HEK293 (cell line): ENCODE results near the gene NEK1.

Source experiments
- CTCF ChIA-PET: fragments of 350-600 bp; formaldehyde crosslinking; extraction: SDS; loops from one replicate; lab custom pipeline; 2021; ENCODE audit warnings: antibody characterized with exemption; lab: Yijun Ruan, JAX
- POLR2A ChIA-PET: fragments of 300-600 bp; formaldehyde crosslinking; extraction: SDS; loops from one replicate; lab custom pipeline; 2020; ENCODE audit warnings: antibody characterized with exemption, inconsistent platforms; lab: Yijun Ruan, JAX
- H3K27ac ChIP-seq: fragments of 200-500 bp; sonication (Bioruptor generic); 2 replicates; pipeline ENCODE4 v1.5.1; 2014; ENCODE audit warnings: low read depth, low read length, control low read depth, inconsistent platforms; ENCODE audit errors: extremely low read depth
- H3K36me3 ChIP-seq, 2 experiments: fragments of 200-500 bp in 1 of 2; sonication (Bioruptor generic) in 1 of 2; 1 replicate in 1 of 2; 2 replicates in 1 of 2; pipeline ENCODE4 v1.5.1; 2014 to 2017; ENCODE audit warnings: inconsistent platforms in 2 of 2, low read length in 2 of 2; ENCODE audit not compliant: control insufficient read depth in 2 of 2, insufficient read depth in 1 of 2
- H3K4me1 ChIP-seq: fragments of 200-500 bp; sonication (Bioruptor generic); 2 replicates; pipeline ENCODE4 v1.5.1; 2014; ENCODE audit warnings: mild to moderate bottlenecking, low read length, inconsistent platforms; ENCODE audit not compliant: control insufficient read depth, insufficient read depth
- H3K4me3 ChIP-seq: 2 replicates; pipeline ENCODE4 v1.5.1; 2011; ENCODE audit warnings: low read depth, mild to moderate bottlenecking, control low read depth, low read length, moderate library complexity
- H3K9me3 ChIP-seq: fragments of 200-500 bp; sonication (Bioruptor generic); 2 replicates; pipeline ENCODE4 v1.5.1; 2014; ENCODE audit warnings: low read depth, low read length, inconsistent platforms; ENCODE audit not compliant: control insufficient read depth, insufficient read depth
- ZBTB20 ChIP-seq: fragments of 450-650 bp; formaldehyde crosslinking; IDR thresholded peaks from 2 replicates; pipeline ENCODE4 v1.5.1; 2016; ENCODE audit warnings: missing biosample characterization, missing genetic modification characterization
- ZFP69B ChIP-seq: fragments of 450-650 bp; formaldehyde crosslinking; IDR thresholded peaks from 2 replicates; pipeline ENCODE4 v1.5.1; 2016; ENCODE audit warnings: missing biosample characterization, missing genetic modification characterization
- ZNF10 ChIP-seq: fragments of 450-650 bp; formaldehyde crosslinking; IDR thresholded peaks from 2 replicates; pipeline ENCODE4 v1.5.1; 2017; ENCODE audit warnings: missing biosample characterization, missing genetic modification characterization
- ZNF174 ChIP-seq: fragments of 450-650 bp; formaldehyde crosslinking; IDR thresholded peaks from 2 replicates; pipeline ENCODE4 v1.5.0; 2017; ENCODE audit warnings: missing biosample characterization, mild to moderate bottlenecking, missing genetic modification characterization
- ZNF302 ChIP-seq: fragments of 450-650 bp; formaldehyde crosslinking; IDR thresholded peaks from 2 replicates; pipeline ENCODE4 v1.5.1; 2016; ENCODE audit warnings: missing biosample characterization, missing genetic modification characterization, low read depth
- ZNF324 ChIP-seq: fragments of 450-650 bp; formaldehyde crosslinking; IDR thresholded peaks from 2 replicates; pipeline ENCODE4 v1.5.1; 2016; ENCODE audit warnings: missing biosample characterization, missing genetic modification characterization
- ZNF416 ChIP-seq: fragments of 450-650 bp; formaldehyde crosslinking; IDR thresholded peaks from 2 replicates; pipeline ENCODE4 v1.5.1; 2016; ENCODE audit warnings: missing biosample characterization, missing genetic modification characterization
- ZNF501 ChIP-seq: fragments of 450-650 bp; formaldehyde crosslinking; IDR thresholded peaks from 2 replicates; pipeline ENCODE4 v1.5.1; 2016; ENCODE audit warnings: missing biosample characterization, missing genetic modification characterization
- ZNF596 ChIP-seq: fragments of 450-650 bp; IDR thresholded peaks from 2 replicates; pipeline ENCODE4 v1.5.0; 2018; ENCODE audit warnings: missing biosample characterization, mild to moderate bottlenecking, missing genetic modification characterization, moderate library complexity
- ZNF701 ChIP-seq: fragments of 450-650 bp; formaldehyde crosslinking; IDR thresholded peaks from 2 replicates; pipeline ENCODE4 v1.5.1; 2016; ENCODE audit warnings: missing biosample characterization, missing genetic modification characterization
- ZNF707 ChIP-seq: fragments of 450-650 bp; formaldehyde crosslinking; IDR thresholded peaks from 2 replicates; pipeline ENCODE4 v1.5.1; 2016; ENCODE audit warnings: missing biosample characterization, missing genetic modification characterization
- ZNF792 ChIP-seq: fragments of 450-650 bp; formaldehyde crosslinking; IDR thresholded peaks from 2 replicates; pipeline ENCODE4 v1.5.1; 2016; ENCODE audit warnings: missing biosample characterization, missing genetic modification characterization
- TF ChIP-seq, protein P1 (sequence below): fragments of 450-650 bp; formaldehyde crosslinking; IDR thresholded peaks from 2 replicates; pipeline ENCODE4 v1.5.1; 2016; ENCODE audit warnings: missing biosample characterization, missing genetic modification characterization, borderline replicate concordance
- TF ChIP-seq, protein P2 (sequence below): fragments of 450-650 bp; IDR thresholded peaks from 2 replicates; pipeline ENCODE4 v1.5.1; 2018; ENCODE audit warnings: missing biosample characterization, mild to moderate bottlenecking, missing genetic modification characterization
- TF ChIP-seq, protein P3 (sequence below): fragments of 450-650 bp; formaldehyde crosslinking; IDR thresholded peaks from 2 replicates; pipeline ENCODE4 v1.5.1; 2016; ENCODE audit warnings: missing biosample characterization, missing genetic modification characterization
- TF ChIP-seq, protein P4 (sequence below): fragments of 450-650 bp; formaldehyde crosslinking; IDR thresholded peaks from 2 replicates; pipeline ENCODE4 v1.5.1; 2016; ENCODE audit warnings: missing biosample characterization, missing genetic modification characterization
- TF ChIP-seq, protein P5 (sequence below): fragments of 450-650 bp; formaldehyde crosslinking; IDR thresholded peaks from 2 replicates; pipeline ENCODE4 v1.5.1; 2016; ENCODE audit warnings: missing biosample characterization, missing genetic modification characterization
- TF ChIP-seq, protein P6 (sequence below): fragments of 450-650 bp; formaldehyde crosslinking; IDR thresholded peaks from 2 replicates; pipeline ENCODE4 v1.5.1; 2016; ENCODE audit warnings: missing biosample characterization, missing genetic modification characterization

The NEK1 gene

DNA sequence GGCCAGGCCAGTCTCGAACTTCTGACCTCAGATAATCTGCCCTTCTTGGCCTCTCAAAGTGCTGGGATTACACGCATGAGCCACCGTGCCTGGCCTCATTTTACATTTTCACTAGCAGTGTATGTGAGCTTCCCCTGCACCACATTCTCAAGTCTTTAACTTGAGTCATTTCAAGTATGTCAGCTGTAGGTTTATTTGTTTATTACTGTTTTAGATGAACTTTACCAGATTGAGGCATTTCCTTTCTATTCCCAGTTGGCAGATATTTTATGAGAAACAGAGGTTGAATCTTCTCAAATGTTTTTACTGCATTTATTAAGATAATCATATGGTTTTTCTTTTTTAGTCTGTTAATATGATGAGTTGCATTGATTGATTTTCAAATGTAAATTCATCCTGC is 227.0 kb downstream of the NEK1 start (continued):
- TF ChIP-seq, protein P1, sequence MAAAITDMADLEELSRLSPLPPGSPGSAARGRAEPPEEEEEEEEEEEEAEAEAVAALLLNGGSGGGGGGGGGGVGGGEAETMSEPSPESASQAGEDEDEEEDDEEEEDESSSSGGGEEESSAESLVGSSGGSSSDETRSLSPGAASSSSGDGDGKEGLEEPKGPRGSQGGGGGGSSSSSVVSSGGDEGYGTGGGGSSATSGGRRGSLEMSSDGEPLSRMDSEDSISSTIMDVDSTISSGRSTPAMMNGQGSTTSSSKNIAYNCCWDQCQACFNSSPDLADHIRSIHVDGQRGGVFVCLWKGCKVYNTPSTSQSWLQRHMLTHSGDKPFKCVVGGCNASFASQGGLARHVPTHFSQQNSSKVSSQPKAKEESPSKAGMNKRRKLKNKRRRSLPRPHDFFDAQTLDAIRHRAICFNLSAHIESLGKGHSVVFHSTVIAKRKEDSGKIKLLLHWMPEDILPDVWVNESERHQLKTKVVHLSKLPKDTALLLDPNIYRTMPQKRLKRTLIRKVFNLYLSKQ (tag by site-specific recombination): no peak

DNA sequence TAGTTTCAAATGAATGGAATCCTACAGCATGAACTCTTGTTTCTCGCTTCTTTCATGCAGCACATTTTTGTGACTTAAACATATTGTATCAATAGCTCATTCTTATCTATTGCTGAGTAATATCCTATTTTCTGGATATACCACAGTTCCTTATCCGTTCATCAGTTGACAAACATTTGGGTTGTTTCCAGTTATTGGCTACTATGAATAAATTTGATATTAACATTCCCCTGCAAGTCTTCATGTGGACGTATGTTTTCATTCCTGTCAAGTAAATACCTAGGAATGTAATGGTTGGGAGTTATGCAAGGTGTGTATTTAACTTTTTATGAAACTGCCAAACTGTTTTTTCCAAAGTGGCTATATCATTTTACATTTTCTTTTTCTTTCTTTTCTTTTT is 227.6 kb downstream of the NEK1 start:
- H3K27ac ChIP-seq: no peak overlapping the region
- POLR2A ChIA-PET: no interaction called here
- H3K4me3 ChIP-seq: no peak overlapping the region
- H3K4me1 ChIP-seq: no peaks in the 10 kb centered on the region
- H3K9me3 ChIP-seq: no peaks in the 10 kb centered on the region
- CTCF ChIA-PET: no interaction called here
- no peak for TF ChIP-seq ZNF416 (tag by site-specific recombination)
- TF ChIP-seq, protein P2, sequence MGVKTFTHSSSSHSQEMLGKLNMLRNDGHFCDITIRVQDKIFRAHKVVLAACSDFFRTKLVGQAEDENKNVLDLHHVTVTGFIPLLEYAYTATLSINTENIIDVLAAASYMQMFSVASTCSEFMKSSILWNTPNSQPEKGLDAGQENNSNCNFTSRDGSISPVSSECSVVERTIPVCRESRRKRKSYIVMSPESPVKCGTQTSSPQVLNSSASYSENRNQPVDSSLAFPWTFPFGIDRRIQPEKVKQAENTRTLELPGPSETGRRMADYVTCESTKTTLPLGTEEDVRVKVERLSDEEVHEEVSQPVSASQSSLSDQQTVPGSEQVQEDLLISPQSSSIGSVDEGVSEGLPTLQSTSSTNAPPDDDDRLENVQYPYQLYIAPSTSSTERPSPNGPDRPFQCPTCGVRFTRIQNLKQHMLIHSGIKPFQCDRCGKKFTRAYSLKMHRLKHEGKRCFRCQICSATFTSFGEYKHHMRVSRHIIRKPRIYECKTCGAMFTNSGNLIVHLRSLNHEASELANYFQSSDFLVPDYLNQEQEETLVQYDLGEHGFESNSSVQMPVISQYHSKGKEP (tag by site-specific recombination): no peak
- TF ChIP-seq, protein P3, sequence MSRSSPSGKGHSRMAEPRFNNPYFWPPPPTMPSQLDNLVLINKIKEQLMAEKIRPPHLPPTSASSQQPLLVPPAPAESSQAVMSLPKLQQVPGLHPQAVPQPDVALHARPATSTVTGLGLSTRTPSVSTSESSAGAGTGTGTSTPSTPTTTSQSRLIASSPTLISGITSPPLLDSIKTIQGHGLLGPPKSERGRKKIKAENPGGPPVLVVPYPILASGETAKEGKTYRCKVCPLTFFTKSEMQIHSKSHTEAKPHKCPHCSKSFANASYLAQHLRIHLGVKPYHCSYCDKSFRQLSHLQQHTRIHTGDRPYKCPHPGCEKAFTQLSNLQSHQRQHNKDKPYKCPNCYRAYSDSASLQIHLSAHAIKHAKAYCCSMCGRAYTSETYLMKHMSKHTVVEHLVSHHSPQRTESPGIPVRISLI (tag by site-specific recombination): no peak
- no peak for TF ChIP-seq ZNF707 (tag by site-specific recombination)
- TF ChIP-seq, protein P4, sequence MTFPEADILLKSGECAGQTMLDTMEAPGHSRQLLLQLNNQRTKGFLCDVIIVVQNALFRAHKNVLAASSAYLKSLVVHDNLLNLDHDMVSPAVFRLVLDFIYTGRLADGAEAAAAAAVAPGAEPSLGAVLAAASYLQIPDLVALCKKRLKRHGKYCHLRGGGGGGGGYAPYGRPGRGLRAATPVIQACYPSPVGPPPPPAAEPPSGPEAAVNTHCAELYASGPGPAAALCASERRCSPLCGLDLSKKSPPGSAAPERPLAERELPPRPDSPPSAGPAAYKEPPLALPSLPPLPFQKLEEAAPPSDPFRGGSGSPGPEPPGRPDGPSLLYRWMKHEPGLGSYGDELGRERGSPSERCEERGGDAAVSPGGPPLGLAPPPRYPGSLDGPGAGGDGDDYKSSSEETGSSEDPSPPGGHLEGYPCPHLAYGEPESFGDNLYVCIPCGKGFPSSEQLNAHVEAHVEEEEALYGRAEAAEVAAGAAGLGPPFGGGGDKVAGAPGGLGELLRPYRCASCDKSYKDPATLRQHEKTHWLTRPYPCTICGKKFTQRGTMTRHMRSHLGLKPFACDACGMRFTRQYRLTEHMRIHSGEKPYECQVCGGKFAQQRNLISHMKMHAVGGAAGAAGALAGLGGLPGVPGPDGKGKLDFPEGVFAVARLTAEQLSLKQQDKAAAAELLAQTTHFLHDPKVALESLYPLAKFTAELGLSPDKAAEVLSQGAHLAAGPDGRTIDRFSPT: no peak
- TF ChIP-seq ZNF324 (tag by site-specific recombination): no peak
- TF ChIP-seq ZNF501: no peak
- no peak for TF ChIP-seq ZNF10
- no peak for TF ChIP-seq ZNF701 (tag by site-specific recombination)
- no peak for TF ChIP-seq ZBTB20 (tag by site-specific recombination)
- no peaks in the 10 kb centered on the region for H3K36me3 ChIP-seq

DNA sequence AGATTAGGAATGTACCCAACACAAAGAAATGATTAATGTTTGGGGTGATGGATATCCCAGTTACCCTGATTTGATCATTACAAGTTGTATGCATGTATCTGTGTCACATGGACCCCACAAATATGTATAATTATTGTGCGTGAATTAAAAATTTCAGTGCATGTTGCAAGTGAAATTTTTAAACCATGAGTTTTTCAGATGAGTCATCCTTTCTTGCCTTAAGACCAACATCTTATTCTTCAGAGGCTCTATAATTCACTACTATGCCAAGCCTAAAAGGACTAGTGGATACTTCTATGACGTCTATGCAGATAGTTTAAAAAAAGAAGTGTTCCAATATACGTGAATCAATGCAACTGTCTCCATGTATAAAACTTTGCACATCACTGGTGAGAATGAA is 228.7 kb downstream of the NEK1 start:
- POLR2A ChIA-PET: no interaction called here
- TF ChIP-seq ZNF596: no peak
- TF ChIP-seq ZFP69B (tag by site-specific recombination): no peak
- TF ChIP-seq, protein P5, sequence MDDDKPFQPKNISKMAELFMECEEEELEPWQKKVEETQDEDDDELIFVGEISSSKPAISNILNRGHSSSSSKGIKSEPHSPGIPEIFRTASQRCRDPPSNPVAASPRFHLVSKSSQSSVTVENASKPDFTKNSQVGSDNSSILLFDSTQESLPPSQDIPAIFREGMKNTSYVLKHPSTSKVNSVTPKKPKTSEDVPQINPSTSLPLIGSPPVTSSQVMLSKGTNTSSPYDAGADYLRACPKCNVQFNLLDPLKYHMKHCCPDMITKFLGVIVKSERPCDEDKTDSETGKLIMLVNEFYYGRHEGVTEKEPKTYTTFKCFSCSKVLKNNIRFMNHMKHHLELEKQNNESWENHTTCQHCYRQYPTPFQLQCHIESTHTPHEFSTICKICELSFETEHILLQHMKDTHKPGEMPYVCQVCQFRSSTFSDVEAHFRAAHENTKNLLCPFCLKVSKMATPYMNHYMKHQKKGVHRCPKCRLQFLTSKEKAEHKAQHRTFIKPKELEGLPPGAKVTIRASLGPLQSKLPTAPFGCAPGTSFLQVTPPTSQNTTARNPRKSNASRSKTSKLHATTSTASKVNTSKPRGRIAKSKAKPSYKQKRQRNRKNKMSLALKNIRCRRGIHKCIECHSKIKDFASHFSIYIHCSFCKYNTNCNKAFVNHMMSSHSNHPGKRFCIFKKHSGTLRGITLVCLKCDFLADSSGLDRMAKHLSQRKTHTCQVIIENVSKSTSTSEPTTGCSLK (tag by site-specific recombination): no peak
- TF ChIP-seq ZNF501: no peak
- no peak for TF ChIP-seq ZNF792 (tag by site-specific recombination)
- TF ChIP-seq, protein P6, sequence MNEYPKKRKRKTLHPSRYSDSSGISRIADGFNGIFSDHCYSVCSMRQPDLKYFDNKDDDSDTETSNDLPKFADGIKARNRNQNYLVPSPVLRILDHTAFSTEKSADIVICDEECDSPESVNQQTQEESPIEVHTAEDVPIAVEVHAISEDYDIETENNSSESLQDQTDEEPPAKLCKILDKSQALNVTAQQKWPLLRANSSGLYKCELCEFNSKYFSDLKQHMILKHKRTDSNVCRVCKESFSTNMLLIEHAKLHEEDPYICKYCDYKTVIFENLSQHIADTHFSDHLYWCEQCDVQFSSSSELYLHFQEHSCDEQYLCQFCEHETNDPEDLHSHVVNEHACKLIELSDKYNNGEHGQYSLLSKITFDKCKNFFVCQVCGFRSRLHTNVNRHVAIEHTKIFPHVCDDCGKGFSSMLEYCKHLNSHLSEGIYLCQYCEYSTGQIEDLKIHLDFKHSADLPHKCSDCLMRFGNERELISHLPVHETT (tag by site-specific recombination): no peak
- TF ChIP-seq ZNF302 (tag by site-specific recombination): no peak
- TF ChIP-seq ZNF174 (tag by site-specific recombination): no peak
- TF ChIP-seq, all 188 proteins: peak for 0

More for the DNA sequence above, 228.7 kb downstream of the NEK1 start:
- CTCF ChIA-PET: no interaction called here
- Histone ChIP-seq H3K27ac (no peak overlapping the region), H3K4me1 (no peaks in the 10 kb centered on the region), H3K4me3 (no peak overlapping the region), H3K9me3 (no peaks in the 10 kb centered on the region), H3K36me3 (no peaks in the 10 kb centered on the region)
